NB4 (cell line): ENCODE results near the gene GRB10.
"Not testable (repeated sequence)": the region's sequence is repeated elsewhere in the genome, so short reads cannot be mapped to it uniquely, and the experiment has no call there.

Experiments
- MYC ChIP-seq: IDR thresholded peaks from 2 replicates; pipeline ENCODE4 v1.6.1; 2011; ENCODE audit warnings: low read depth, low read length
- POLR2A ChIP-seq: IDR thresholded peaks from 2 replicates; pipeline ENCODE4 v1.6.1; 2011; ENCODE audit warnings: mild to moderate bottlenecking; ENCODE audit not compliant: insufficient read length; ENCODE audit errors: extremely low read depth
- TF ChIP-seq, protein P1 (sequence below): IDR thresholded peaks from one replicate; pipeline ENCODE4 v1.5.1; 2012; ENCODE audit warnings: low read depth, low read length

DNA sequence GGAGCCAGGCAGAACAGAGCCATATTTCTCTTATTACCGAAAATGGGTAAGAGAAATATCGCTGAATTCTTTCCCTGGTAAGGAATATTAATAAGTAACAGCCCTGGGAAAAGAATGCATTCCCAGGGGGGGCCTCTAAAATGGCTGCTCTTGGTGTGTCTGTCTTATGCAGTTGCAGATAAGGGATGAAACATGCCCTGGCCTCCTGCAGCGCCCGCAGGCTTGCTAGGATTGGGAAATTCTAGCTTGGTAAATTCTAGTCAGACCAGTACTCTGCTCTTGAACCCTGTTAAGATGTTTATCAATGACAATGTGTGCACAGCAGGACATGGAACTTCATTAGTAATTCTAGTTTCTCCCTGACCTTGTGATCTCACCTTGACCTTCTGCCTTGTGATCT lies 199.4 kb downstream of the GRB10 start:
- TF ChIP-seq, protein P1, sequence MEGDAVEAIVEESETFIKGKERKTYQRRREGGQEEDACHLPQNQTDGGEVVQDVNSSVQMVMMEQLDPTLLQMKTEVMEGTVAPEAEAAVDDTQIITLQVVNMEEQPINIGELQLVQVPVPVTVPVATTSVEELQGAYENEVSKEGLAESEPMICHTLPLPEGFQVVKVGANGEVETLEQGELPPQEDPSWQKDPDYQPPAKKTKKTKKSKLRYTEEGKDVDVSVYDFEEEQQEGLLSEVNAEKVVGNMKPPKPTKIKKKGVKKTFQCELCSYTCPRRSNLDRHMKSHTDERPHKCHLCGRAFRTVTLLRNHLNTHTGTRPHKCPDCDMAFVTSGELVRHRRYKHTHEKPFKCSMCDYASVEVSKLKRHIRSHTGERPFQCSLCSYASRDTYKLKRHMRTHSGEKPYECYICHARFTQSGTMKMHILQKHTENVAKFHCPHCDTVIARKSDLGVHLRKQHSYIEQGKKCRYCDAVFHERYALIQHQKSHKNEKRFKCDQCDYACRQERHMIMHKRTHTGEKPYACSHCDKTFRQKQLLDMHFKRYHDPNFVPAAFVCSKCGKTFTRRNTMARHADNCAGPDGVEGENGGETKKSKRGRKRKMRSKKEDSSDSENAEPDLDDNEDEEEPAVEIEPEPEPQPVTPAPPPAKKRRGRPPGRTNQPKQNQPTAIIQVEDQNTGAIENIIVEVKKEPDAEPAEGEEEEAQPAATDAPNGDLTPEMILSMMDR: not testable (repeated sequence)
- not testable (repeated sequence) for TF ChIP-seq POLR2A, MYC
